ENCODE results near the gene WAC.
"Not testable (repeated sequence)": the region's sequence is repeated elsewhere in the genome, so short reads cannot be mapped to it uniquely, and the experiment has no call there.

The WAC gene, protein sequence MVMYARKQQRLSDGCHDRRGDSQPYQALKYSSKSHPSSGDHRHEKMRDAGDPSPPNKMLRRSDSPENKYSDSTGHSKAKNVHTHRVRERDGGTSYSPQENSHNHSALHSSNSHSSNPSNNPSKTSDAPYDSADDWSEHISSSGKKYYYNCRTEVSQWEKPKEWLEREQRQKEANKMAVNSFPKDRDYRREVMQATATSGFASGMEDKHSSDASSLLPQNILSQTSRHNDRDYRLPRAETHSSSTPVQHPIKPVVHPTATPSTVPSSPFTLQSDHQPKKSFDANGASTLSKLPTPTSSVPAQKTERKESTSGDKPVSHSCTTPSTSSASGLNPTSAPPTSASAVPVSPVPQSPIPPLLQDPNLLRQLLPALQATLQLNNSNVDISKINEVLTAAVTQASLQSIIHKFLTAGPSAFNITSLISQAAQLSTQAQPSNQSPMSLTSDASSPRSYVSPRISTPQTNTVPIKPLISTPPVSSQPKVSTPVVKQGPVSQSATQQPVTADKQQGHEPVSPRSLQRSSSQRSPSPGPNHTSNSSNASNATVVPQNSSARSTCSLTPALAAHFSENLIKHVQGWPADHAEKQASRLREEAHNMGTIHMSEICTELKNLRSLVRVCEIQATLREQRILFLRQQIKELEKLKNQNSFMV

DNA sequence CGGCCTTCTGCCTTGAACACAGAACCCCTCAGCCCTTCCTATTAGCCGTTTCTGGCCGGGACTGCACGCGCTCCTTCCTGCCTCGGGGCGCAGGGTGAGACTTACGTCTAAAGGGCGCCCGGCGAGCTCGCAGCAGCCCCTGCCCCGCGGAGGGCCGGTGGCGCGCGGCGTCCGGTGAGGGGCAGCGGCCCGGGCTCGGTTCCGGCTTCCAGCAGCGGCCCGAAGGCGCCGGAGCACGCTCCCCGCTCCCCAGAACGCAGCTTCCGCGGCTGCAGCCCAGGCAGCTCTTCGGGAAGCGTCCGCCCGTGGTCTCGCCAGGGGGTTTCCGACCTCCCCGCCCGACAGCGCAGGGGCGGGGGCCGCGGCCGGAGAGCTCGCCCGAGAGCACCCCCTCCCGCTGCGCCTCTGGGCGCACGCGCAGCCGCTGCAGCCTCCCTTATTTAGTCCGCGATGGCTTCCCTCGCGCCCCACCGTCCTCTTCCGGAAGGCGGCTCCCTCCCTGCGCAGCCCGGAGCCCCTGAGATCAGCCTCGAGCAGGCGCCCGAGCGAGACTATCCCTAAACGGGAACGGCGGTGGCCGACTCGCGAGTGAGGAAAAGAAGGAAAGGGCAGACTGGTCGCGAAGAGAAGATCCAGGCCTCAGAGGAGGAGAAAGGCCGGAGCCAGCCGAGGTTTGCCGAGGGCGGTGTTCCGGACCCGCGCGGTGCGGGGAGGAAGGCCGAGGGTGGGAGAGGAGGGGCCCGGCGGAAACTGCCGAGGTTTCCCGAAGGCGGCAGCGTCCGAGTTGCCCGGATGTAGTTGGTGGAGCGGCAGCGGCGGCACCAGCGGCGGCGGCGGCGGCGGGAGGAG lies at the start of gene WAC:
WAC (plus strand) TSS at position 782 of the 849 bp plus-strand sequence. CDS start 462 bp downstream, outside the sequence.
- peak; percentile 44 for DNase-seq (ENCODE audit: low read depth)

- DNase-seq (ENCODE audit: low read depth) = no peak
Measured at GRCh38 chr10:28489206-28489605, 43.7 kb upstream of the WAC start.

DNA sequence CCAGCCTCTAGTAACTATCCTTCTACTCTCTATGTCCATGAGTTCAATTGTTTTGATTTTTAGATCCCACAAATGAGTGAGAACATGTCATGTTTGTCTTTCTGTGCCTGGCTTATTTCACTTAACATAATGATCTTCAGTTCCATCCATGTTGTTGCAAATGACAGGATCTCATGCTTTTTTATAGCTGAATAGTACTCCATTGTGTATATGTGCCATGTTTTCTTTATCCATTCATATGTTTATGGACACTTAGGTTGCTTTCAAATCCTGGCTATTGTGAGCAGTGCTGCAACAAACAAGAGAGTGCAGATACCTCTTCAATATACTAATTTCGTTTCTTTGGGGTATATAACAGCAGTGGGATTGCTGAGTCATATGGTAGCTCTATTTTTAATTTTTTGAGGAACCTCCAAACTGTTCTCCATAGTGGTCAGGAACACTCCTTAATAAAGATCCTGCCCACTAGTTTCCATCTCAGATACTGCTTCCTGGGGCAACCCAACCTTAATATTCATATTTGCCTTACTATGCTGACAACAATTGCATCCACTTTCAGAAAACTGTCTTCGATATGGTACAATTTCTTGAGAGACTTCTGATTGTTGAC lies 42.6 kb upstream of the WAC start:
- not testable (repeated sequence) for DNase-seq (ENCODE audit: low read depth)

DNA sequence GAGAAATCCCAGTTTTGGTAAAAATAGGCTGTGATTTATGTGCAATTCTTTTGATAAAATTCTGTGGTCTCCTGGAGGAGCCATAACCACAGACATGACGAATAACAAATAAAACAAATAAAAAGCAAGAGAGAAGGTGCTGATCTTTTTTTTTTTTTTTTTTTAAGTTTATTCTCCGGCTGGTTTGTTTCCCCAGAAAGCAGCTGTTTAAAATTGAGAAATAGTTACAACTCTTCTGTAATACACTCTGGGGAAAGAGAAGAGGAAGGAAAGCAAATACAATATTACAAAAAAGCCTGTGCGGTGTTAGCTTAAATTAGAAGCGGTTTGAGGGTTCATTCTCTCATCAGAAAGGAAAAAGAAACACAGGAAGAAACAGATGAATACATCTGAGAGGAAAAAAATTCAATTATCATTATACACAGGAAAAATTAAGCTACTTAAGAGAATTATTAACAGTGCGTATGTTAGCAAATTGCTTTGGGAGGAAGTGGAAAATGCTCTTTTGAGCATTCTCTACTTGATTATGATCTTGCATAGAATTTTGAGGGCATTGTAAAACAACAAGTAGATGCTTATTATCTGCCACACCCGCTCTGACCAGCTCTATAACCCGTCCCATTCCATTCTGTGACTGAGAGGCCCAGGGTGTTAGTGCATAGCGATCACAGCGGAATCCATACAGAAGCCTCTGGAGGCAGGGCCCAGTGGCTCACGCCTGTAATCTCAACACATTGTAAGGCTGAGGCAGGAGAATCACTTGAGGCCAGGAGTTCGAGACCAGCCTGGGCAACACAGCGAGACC lies 40.6 kb upstream of the WAC start:
- no peak for DNase-seq (ENCODE audit: low read depth)

DNA sequence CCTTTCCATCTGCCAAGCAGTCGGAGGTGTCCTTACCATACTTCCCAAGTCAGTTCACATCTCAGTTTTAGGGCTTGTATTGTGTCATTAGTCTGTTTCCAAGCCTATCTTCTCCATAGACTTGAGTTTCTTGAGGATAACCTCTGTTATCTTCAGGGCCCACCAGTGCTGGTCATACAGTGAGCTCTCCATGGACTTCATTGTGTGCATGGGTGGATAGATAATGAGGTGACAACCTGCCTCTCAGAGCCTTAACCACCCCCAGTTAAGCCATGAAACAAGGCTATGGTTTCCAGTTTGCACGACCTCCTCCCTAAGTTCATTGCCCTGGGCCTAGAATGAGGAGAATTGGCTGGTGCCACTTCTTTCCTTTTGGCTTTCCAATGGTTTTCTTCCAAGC lies 38.5 kb upstream of the WAC start:
- DNase-seq (ENCODE audit: low read depth) = no peak

- no peak for DNase-seq (ENCODE audit: low read depth)
Measured at GRCh38 chr10:28495084-28495483, 37.8 kb upstream of the WAC start.

- DNase-seq (ENCODE audit: low read depth) = no peak
Measured at GRCh38 chr10:28496017-28496416, 36.9 kb upstream of the WAC start.

DNA sequence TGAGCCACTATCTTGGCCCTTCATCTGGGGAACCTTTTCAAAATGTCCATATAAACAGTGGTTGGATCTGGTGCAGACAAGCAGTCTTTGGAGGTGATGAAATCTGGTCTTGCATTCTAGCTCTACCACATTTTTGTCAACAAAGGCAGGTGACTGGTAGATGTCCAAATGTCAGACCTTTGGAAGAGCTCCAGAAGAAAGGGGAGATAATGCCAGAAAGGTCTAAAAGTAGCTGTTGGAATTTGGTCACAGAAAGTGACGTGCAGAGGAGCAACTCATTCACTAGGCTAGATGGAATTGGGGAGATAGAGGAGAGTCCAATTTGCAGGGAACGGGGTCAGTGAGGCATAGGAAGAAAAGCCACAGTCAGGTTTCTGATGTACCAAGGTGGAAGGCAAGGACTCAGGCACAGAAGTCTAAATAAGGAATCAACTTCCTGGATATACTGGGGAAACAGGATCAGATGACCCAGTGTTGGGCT lies 36.4 kb upstream of the WAC start:
- no peak for DNase-seq (ENCODE audit: low read depth)

DNA sequence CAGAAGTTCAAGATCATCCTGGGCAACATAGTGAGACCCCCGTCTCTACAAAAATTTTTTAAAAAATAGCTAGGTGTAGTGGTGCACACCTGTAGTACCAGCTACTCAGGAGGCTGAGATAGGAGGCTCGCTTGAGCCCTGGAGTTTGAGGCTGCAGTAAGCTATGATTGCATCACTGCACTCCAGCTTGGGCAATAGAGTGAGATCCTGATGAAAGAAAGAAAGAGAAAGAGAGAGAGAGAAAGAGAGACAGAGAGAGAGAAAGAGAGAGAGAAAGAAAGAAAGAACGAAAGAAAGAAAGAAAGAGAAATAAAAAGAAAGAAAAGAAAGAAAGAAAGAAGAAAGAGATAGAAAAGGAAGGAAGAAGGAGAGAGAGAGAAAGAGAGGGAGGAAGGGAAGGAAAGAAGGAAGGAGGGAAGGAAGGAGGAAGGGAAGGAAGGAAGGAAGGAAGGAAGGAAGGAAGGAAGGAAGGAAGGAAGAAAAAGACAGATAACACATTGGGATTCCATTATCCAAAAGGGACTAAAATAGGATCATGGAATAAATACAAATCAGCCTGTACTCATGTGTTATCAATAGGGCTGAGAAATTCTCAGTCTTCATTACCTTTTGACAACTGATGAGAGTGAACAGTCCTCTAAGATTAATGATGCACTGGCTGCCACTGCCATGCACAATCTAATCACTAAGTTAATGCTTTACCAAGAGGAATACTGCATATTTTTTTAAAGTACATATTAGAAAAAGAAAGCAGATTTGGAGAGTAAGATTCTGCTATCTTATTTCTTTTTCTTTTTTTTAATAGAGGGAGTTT lies 35.4 kb upstream of the WAC start:
- DNase-seq (ENCODE audit: low read depth) = no peak

DNA sequence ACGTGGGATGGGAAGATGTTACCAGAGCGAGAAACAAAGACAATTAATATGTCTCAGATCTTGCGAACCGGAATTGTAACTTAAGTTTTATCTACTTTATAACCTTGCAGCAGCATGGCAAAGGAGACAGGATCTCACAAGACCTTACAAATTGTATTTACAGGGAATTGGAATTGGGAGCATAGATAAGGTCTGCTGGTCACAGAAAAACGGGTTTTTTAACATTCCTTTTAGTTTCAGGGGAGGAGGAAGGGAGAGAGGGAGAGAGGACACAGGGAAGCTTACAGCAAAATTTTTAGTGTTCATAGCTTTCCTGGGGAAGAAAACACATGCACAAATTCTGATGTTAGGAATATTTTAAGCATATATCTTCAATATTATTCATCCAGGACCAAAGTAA lies 32.7 kb upstream of the WAC start:
- DNase-seq (ENCODE audit: low read depth) = not testable (repeated sequence)

- no peak for DNase-seq (ENCODE audit: low read depth)
Measured at GRCh38 chr10:28503114-28503513, 29.8 kb upstream of the WAC start.

GRCh38 chr10:28505359-28505959 lies 27.5 kb upstream of the WAC start:
- DNase-seq (ENCODE audit: low read depth) = no peak

DNA sequence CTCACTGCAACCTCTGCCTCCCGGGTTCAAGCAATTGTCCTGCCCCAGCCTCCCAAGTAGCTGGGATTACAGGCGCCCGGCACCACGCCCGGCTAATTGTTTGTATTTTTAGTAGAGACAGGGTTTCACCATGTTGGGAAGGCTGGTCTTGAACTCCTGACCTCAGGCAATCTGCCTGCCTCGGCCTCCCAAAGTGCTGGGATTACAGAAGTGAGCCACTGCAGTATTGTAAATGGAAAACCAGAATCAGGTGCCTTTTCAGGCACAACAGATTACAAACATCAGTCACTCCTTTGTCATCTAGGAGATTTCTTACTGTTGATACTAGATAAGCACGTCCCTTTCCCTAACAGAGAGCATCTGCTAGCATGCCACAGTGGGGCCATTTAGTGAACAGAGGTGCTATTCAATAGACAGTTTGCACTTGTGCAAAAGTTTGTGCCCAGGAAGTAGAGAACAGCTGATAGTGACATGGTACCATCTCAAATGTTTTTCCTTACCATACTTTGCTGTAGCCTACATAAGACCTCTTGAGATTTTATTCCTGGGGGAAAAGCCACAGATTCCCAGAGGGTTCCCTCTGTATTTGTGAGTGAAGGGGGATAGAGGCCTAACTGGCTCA lies 24.5 kb upstream of the WAC start:
- no peak for DNase-seq (ENCODE audit: low read depth)

- DNase-seq (ENCODE audit: low read depth) = no peak
Measured at GRCh38 chr10:28509286-28509685, 23.6 kb upstream of the WAC start.

DNA sequence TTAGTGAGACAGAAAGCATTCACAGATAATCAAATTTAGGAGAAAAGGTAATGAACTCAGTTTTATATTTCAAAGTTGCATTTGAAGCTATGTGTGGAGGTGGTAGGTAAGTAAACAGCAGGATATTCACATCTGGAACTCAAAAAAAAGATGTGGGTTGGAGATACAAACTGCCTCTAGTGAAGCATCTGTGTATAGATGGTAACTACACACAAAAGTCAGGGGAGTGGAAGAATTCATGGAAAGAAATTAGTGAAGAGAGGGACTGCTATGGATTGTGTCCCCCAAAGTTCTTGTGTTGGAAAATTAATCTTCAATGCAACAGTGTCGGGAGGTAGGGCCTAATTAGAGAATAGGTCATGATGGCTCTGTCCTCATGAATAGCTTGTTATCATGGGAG lies 18.3 kb upstream of the WAC start:
- DNase-seq (ENCODE audit: low read depth) = no peak

GRCh38 chr10:28520346-28520745 lies 12.6 kb upstream of the WAC start:
- no peak for DNase-seq (ENCODE audit: low read depth)

DNA sequence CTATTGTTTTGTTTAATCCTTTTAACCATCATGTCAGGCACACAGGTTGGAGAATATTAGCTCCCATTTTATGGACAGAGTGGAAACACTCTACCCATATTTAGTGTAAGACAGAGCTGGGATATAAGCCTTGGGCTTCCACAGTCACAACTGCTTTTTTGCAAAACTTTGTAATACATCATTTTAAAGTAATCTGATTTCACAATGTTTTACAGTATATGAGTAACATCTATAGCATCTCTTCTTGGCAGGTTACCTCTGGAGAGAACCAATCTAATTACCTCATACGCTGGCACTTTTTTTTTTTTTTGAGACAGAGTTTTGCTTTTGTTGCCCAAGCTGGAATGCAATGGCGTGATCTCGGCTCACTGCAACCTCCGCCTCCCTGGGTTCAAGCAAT lies 12.1 kb upstream of the WAC start:
- DNase-seq (ENCODE audit: low read depth) = peak; percentile 29

GRCh38 chr10:28521961-28522360 lies 11.0 kb upstream of the WAC start:
- not testable (repeated sequence) for DNase-seq (ENCODE audit: low read depth)

DNA sequence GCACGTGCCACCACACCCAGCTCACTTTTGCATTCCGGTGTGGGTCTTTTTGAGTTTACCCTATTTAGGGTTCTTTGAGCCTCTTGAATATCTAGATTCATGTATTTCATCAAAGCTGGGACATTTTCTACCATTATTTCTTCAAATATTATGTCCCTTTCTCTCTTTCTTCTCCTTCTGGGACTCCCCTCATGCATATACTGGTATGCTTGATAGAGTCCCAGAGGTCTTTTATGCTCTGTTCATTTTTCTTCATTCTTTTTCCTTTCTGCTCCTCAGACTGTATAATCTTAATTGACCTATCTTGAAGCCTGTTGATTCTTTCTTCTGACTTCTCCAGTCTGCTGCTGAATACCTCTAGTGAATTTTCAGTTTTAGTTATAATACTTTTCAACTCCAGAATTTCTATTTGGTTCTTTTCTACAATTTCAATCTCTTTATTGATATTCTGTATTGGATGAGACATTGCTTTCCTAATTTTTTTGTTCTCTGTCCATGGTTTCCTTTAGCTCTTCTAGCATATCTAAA lies 9.1 kb upstream of the WAC start:
- DNase-seq (ENCODE audit: low read depth) = no peak
